ENCODE data around the gene ALB. TPM values are rescaled to one million over a fixed set of nuclear protein-coding genes. Genes with fewer than 3 reads are reported as not detected.

The ALB gene
- total RNA-seq, 1 donor from 2014 or later, result not detected

DNA sequence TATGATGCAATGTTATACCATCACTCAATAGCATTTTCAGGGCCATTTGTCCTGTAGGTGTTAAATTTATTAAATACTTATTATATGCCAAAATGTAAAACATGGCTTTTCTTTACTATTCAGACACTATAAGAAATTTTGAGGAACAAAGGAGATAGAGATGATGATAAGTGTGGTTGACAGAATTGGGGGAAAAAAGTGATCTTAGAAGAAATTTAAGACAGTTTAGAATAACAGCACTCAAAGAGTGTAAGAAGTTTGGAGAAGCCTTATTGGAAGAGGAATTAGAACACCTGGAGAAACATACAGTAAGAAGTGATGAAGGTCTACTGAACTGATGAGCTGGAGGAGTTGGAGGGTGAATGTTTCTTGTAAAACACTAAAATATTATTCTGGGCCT is 19.1 kb downstream of the ALB start:
- intact Hi-C loops (cut with micrococcal nuclease), result no loop called here
- no peak for ATAC-seq

DNA sequence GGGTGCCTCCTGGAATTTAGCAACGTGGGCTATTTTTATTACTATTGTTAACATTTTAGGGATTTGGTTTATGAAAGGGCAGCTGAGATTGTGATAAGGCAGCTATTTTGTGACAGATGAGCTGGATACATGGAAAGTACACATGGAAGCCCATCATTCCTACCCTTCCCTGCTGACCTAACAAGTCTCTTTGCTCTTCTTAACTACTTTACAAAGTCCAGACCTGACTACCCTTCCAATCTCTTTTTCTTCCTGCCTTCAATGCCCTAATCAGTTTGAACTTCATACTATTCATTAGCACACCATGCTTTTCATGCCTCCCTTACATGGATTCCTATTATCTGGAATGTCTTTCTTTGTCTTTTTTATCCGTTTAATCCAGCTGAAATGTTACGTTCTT is 22.6 kb downstream of the ALB start:
- intact Hi-C loops (cut with micrococcal nuclease), result no loop called here
- no peak for ATAC-seq
- no peak for DNase-seq

More for the DNA sequence above, 19.1 kb downstream of the ALB start:
- no peak for DNase-seq

DNA sequence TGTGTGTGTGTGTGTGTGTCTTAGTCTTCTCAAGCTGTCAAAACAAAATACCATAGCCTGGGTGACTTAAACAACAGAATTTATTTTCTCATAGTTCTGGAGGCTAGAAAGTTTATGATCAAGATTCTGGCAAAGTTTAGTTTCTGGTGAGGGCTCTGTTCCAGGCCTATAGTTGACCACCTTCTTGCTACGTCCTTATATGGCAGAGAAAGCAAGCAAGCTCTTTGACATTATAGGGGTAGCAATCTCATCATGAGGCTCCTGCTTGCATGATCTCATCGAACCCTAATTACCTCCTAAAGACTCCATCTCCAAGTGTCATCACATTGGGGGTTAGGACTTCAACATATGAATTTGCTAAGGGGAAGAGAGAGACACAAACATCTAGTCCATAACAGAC is 25.0 kb downstream of the ALB start:
- DNase-seq (no peak), ATAC-seq (no peak)
- intact Hi-C loops (cut with micrococcal nuclease), result no loop called here

DNA sequence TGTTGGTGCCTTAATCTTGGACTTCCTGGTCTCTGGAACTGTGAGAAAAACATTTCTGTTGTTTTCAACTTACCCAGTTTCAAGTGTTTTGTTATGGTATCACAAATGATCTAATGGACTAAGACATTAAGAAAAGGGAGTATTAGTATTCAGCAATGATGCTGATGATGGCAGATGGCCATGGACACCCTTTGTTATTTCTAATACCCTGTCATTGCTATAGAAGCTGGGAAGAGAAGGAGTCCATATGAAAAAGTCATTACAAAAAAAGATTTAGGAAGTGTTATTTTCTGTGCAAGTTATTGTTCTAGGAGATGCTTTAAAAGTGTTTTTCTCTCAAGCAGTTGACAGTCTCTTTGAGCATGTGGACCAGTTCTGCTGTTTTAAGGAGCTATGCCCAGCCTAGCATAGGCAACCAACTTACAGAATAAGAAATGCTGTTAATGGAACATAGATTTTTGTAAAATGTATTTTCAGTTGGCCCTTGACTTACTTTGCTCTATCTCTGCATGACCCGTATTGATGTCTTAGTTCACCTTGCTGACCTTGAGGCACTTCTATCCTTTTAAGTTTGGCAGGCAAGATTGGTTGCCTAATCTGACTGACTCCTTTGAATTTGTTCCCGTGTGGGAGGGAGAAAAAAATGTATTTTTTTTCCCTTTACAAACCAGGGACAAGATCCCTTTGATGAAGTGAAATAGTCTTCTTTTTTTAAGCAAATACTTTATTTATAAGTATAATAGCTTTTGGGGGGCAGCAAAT is 25.9 kb downstream of the ALB start:
- intact Hi-C loops (cut with micrococcal nuclease), result no loop called here
- DNase-seq, result no peak
- ATAC-seq, result no peak

DNA sequence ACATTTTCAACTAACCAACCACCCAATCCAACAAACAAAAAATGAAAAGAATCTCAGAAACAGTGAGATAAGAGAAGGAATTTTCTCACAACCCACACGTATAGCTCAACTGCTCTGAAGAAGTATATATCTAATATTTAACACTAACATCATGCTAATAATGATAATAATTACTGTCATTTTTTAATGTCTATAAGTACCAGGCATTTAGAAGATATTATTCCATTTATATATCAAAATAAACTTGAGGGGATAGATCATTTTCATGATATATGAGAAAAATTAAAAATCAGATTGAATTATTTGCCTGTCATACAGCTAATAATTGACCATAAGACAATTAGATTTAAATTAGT is 27.7 kb downstream of the ALB start:
- ATAC-seq (no peak), DNase-seq (no peak)
- intact Hi-C loops (cut with micrococcal nuclease), result no loop called here

DNA sequence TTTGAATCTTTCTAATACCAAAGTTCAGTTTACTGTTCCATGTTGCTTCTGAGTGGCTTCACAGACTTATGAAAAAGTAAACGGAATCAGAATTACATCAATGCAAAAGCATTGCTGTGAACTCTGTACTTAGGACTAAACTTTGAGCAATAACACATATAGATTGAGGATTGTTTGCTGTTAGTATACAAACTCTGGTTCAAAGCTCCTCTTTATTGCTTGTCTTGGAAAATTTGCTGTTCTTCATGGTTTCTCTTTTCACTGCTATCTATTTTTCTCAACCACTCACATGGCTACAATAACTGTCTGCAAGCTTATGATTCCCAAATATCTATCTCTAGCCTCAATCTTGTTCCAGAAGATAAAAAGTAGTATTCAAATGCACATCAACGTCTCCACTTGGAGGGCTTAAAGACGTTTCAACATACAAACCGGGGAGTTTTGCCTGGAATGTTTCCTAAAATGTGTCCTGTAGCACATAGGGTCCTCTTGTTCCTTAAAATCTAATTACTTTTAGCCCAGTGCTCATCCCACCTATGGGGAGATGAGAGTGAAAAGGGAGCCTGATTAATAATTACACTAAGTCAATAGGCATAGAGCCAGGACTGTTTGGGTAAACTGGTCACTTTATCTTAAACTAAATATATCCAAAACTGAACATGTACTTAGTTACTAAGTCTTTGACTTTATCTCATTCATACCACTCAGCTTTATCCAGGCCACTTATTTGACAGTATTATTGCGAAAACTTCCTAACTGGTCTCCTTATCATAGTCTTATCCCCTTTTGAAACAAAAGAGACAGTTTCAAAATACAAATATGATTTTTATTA is 28.3 kb downstream of the ALB start:
- intact Hi-C loops (cut with micrococcal nuclease), result no loop called here

DNA sequence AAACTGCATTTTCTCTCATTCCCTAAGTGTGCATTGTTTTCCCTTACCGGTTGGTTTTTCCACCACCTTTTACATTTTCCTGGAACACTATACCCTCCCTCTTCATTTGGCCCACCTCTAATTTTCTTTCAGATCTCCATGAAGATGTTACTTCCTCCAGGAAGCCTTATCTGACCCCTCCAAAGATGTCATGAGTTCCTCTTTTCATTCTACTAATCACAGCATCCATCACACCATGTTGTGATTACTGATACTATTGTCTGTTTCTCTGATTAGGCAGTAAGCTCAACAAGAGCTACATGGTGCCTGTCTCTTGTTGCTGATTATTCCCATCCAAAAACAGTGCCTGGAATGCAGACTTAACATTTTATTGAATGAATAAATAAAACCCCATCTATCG is 29.1 kb downstream of the ALB start:
- no peak for ATAC-seq
- intact Hi-C loops (cut with micrococcal nuclease), result no loop called here

More for the DNA sequence above, 28.3 kb downstream of the ALB start:
- no peak for ATAC-seq
- DNase-seq, result no peak

DNA sequence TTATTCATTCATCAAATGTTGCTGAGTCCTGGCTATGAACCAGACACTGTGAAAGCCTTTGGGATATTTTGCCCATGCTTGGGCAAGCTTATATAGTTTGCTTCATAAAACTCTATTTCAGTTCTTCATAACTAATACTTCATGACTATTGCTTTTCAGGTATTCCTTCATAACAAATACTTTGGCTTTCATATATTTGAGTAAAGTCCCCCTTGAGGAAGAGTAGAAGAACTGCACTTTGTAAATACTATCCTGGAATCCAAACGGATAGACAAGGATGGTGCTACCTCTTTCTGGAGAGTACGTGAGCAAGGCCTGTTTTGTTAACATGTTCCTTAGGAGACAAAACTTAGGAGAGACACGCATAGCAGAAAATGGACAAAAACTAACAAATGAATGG is 30.2 kb downstream of the ALB start:
- intact Hi-C loops (cut with micrococcal nuclease), result no loop called here
- DNase-seq, result no peak

More for the DNA sequence above, 29.1 kb downstream of the ALB start:
- DNase-seq, result no peak

DNA sequence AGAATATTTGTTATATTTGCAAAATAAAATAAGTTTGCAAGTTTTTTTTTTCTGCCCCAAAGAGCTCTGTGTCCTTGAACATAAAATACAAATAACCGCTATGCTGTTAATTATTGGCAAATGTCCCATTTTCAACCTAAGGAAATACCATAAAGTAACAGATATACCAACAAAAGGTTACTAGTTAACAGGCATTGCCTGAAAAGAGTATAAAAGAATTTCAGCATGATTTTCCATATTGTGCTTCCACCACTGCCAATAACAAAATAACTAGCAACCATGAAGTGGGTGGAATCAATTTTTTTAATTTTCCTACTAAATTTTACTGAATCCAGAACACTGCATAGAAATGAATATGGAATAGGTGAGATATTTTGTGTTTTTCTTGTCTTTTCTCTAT is 31.9 kb downstream of the ALB start, which contains the start of gene AFP:
AFP (plus strand) TSS at position 238 of the 400 bp plus-strand sequence; CDS start at position 280, 42 bp downstream.
- ATAC-seq (no peak), DNase-seq (no peak)

More for the DNA sequence above, 30.2 kb downstream of the ALB start:
- ATAC-seq, result no peak

DNA sequence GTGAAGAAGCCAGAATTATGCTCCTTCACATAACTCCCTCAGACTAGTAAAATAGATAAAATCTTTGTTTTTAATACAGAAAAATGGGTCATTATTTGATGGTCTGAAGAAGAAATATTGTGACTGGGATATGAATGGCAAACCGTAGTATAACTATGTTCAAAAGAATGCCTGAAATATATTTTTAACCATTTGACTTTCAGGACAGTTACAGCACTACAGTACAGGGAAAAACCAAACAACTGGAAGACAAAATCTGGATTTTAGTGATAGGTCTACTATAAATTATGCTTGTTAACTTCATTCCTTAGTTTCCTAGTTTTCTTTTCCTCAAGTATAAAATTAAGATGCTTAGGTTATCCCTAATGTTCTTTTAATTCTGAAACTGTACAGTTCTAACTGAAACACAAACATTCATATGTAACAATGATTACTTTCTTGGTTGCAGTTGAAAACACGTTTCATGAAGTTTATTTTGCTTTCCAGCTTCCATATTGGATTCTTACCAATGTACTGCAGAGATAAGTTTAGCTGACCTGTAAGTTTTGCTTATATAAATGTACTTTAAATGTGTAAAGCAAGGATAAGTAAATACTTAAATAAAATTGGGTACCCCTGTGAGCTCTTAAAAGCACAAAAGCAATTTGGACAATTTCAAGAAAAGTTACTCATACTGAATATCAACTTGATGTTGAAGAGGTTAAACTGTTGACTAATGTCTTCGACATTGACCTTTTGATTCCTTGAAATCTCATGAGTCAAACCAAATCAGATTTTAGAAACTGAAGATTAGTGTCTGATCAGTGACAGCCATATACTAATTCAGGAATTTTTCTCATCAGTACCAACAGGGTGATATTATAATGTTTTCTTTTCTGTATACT is 32.8 kb downstream of the ALB start:
- intact Hi-C loops (cut with micrococcal nuclease), result no loop called here
- DNase-seq, result no peak
- no peak for ATAC-seq

More for the DNA sequence above, 31.9 kb downstream of the ALB start, which contains the start of gene AFP:
- intact Hi-C loops (cut with micrococcal nuclease), result no loop called here

DNA sequence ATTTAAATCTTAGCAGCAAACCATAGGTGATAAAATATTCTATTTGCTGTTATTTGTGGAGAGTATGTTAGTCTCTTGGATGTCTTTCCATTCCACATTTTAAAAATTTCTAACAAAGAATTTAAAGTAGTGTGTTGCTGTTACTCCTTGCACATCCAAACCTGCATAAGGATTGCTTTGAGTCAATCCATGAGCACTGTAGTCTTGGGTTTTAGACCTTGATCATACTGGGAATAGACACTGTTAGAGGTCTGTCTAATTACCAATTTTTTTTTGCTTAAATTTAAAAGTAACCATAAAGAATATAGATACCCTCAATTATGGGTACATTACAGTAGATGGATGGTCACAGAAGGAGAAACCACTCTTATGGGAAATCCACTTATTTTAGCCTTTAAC is 33.5 kb downstream of the ALB start:
- no peak for ATAC-seq
- DNase-seq, result no peak
- intact Hi-C loops (cut with micrococcal nuclease), result no loop called here

DNA sequence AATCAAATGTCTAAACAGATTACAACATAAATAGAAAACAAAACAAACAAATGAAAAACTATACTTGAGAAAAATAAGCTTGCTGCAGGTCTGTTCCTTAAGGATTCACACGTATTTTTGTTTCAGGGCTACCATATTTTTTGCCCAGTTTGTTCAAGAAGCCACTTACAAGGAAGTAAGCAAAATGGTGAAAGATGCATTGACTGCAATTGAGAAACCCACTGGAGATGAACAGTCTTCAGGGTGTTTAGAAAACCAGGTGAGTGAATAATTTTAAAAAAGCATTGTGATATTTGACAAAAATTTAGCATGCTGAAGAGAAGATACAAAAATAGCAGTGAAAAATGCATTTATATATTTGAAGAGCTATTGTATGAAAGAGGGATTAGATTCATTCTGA is 34.0 kb downstream of the ALB start:
- DNase-seq (no peak), ATAC-seq (no peak)
- intact Hi-C loops (cut with micrococcal nuclease), result no loop called here

DNA sequence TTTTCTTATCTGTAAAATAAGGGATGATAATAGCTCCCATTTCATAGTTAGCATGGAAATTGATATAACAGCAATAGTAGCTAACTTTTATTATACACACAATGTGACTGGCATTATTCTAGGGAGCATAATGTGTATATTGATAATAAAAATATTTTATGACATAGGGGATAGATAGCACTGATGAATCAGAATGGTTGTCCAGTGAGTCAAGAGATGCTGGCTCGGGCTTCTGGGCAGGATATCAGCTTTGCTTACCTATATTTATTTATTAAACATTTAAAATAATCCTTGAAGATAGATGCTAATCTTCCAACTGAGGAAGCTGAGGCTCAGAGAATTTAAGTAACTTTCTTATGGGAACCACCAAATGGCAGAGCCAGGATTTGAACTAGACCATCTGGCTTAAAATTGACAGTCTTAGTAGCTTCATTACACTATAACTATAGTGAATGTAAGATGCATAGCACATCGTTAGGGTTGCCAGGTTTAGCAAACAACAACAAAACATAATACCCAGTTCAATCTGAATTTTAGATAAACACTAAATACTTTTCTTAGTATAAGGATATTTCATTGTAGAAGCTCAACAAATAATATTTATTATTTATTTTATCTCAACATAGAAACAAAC is 34.6 kb downstream of the ALB start:
- intact Hi-C loops (cut with micrococcal nuclease), result no loop called here
- ATAC-seq (no peak), DNase-seq (no peak)

DNA sequence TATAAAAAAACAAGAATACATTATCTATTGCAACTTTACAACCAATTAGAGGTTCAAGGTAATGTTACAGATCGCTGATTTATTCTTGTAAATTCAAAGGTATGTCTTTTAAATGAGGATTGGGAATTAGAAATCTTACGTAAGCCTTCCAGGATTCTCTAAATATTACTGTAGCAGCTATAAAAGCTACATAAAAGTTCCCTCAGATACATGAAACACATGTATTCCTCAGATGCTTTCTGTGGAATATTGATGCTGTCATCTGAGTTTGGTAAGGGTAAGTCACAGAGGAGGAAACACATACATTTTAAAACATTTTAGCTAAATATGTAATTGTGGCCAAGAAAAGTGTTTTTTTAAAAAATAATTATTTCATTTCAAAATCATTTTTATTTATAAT is 35.4 kb downstream of the ALB start:
- intact Hi-C loops (cut with micrococcal nuclease), result no loop called here
- ATAC-seq (no peak), DNase-seq (no peak)

DNA sequence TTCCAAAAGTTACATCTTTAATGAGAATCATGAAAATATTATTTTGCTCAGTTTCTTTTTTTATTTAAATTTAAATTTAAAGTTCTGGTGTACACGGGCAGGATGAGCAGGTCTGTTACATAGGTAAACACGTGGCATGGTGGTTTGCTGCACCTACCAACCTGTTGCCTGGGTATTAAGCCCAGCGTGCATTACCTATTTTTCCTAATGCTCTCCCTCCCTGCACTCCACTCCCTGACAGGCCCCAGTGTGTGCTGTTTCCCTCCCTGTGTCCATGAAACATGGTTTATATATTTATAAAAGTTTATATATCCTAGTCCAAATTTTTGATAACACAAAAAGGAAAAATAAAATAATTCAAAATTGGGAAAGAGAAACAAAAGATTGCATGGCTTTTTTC is 35.9 kb downstream of the ALB start:
- no peak for ATAC-seq

DNA sequence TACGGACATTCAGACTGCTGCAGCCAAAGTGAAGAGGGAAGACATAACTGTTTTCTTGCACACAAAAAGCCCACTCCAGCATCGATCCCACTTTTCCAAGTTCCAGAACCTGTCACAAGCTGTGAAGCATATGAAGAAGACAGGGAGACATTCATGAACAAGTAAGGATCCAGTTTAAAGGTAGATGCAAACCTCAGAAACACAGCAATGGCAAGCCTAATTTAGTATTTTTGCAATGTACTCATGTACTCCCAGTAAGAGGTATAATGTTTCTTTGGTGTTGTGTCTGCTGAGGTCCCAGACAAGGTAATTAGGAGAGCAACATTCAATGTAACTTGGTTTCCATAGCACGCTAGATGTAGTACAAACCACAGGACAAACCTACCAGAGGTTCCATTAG is 36.6 kb downstream of the ALB start:
- intact Hi-C loops (cut with micrococcal nuclease), result no loop called here
- no peak for ATAC-seq

More for the DNA sequence above, 35.9 kb downstream of the ALB start:
- DNase-seq, result no peak
- intact Hi-C loops (cut with micrococcal nuclease), result no loop called here

DNA sequence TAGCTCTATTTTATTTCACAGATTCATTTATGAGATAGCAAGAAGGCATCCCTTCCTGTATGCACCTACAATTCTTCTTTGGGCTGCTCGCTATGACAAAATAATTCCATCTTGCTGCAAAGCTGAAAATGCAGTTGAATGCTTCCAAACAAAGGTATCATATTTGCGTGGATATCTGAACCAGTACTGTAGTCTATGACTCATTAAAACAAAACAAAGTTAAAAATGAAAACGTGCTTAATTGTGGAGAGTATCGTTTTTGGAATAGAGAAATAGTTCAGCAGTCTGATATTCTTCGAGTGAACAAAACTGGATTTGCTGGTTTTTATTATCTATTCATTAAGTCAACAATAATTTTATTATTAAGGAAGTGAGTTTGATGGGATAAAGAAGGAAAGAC is 38.2 kb downstream of the ALB start:
- DNase-seq, result no peak
- intact Hi-C loops (cut with micrococcal nuclease), result no loop called here
- ATAC-seq, result no peak

More for the DNA sequence above, 36.6 kb downstream of the ALB start:
- no peak for DNase-seq

DNA sequence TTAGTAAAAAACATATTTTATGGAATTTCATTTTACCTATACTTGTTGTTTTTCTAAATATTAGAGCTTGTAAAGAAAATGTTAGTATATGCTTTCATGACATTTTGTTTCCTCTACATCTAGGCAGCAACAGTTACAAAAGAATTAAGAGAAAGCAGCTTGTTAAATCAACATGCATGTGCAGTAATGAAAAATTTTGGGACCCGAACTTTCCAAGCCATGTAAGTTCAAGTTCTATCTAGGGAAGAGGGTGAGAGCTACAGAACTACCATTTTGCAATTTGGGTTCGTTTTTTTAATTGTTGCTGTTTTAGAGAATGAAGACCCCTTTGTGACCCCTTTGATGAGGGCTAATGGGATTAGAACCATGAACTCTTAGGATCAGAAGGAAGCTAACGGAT is 39.1 kb downstream of the ALB start:
- ATAC-seq (no peak), DNase-seq (no peak)
- intact Hi-C loops (cut with micrococcal nuclease), result no loop called here

Data from left ventricle myocardium superior (tissue), 1 donor.